ENCODE measurements around the gene SSU72. TPM values are rescaled to one million over a fixed set of nuclear protein-coding genes. Genes with fewer than 3 reads are reported as not detected.
"Not testable (repeated sequence)": the region's sequence is repeated elsewhere in the genome, so short reads cannot be mapped to it uniquely, and the experiment has no call there.

Gene SSU72
- total RNA-seq, 1 experiment from 2014 or later, result 193 TPM

DNA sequence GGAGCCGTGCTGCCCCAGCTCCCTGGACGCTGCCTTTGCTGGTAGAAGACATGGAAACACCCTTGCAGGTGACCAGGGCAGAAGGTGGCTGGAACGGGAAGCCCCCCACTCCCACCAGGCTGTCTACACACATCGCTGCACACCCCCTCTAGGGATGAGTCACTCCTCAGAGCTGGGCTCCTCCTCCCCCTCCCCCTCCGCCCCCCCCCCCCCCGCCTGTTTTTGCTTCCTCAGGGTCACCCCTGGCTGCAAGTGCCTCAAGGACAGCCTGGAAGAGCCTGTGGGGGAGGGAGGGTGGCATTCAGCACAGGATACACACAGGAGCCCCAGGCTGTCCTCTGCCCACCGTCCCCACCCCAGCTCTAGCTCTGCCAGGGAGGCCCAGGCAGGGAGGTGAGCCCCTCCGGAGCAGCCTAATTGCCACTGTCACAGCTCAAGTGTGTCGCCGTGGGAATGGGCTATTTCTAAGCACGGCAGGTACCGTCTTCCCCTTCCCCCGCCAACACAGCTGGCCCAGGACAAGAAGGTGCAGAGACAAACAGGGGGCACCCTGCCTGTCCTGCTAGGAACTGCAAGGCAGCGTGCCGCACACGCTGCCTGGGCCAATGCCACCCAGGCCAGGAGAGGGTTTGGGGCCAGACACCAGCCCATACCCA, 22.7 kb upstream of the SSU72 start:
- no TSS peak for BruUV-seq (replicated peaks)
- DNase-seq (ENCODE audit: low spot score), result peak; percentile 53
- intact Hi-C loops (cut with micrococcal nuclease; ENCODE audit: unreplicated experiment), result no loop called here
- H3K27ac ChIP-seq (ENCODE audit: low read depth, low read length, poor library complexity, severe bottlenecking), result no peak overlapping the region
- H3K4me3 ChIP-seq (ENCODE audit: low read depth, low read length, poor library complexity, severe bottlenecking), result no peak overlapping the region
- peak; percentile 42 for TF ChIP-seq CTCF (conservative IDR thresholded peaks at IDR 0.05; ENCODE audit: low read depth, low read length)
- TF ChIP-seq EZH2 (IDR thresholded peaks at IDR 0.05; ENCODE audit: borderline replicate concordance, low read depth, low read length, poor library complexity, severe bottlenecking), result no peak
- no peaks in the 10 kb centered on the region for H3K9me3 ChIP-seq (ENCODE audit: low read depth, low read length, poor library complexity, severe bottlenecking)
- ChIA-PET CTCF (interaction anchor here (0.7 kb wide), 1 partner anchor 97 kb away, joined by 8 read pairs; no protein-coding TSS in a partner anchor), POLR2A (ENCODE audit: low non-redundant PET) (interaction anchor here (0.7 kb wide), 1 partner anchor 106 kb away, joined by 4 read pairs; no protein-coding TSS in a partner anchor)
- no peaks in the 10 kb centered on the region for H3K36me3 ChIP-seq (ENCODE audit: insufficient read depth, low read length, poor library complexity, severe bottlenecking)
- no peaks in the 10 kb centered on the region for H3K27me3 ChIP-seq (replicated peaks; ENCODE audit: insufficient read depth, low read depth, low read length, poor library complexity)
- no peaks in the 10 kb centered on the region for H3K4me1 ChIP-seq (ENCODE audit: insufficient read depth, low read length, poor library complexity, severe bottlenecking)

DNA sequence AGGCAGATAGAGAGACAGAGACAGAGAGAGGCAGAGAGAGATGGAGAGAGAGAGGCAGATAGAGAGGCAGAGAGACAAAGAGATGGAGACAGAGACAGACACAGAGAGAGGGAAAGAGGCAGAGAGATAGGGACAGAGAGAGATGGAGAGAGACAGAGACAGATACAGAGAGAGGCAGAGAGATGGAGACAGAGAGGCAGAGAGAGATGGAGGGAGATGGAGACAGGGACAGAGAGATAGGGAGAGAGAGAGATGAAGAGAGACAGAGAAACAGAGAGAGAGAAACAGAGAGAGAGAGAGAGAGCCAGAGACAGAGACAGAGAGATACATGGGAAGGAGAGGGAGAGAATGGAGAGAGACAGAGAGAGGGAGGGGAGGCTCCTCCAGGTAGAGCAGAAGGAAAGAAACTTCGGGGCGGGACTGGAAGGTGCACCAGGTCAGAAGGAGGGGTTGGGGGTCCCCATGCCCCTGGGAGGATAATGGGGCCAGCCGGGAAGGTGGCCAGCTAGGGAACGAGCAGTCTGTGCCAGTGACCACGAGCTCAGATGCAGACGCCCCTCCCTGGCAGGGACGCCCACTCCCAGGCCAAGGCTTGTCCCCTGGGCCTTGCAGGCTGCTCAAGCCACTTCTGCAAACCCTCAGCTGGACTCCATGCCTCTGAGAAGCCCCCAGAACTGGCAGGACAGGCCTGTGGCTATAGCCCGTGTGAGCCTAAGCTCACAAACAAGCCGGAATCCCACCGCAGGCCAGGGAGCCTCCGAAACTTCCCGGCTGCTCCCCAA, 22.0 kb upstream of the SSU72 start:
- BruUV-seq (replicated peaks), result no TSS peak
- Histone ChIP-seq H3K4me1 (ENCODE audit: insufficient read depth, low read length, poor library complexity, severe bottlenecking) (no peaks in the 10 kb centered on the region), H3K27ac (ENCODE audit: low read depth, low read length, poor library complexity, severe bottlenecking) (no peak overlapping the region), H3K9me3 (ENCODE audit: low read depth, low read length, poor library complexity, severe bottlenecking) (no peaks in the 10 kb centered on the region), H3K4me3 (ENCODE audit: low read depth, low read length, poor library complexity, severe bottlenecking) (no peak overlapping the region), H3K27me3 (replicated peaks; ENCODE audit: insufficient read depth, low read depth, low read length, poor library complexity) (no peaks in the 10 kb centered on the region), H3K36me3 (ENCODE audit: insufficient read depth, low read length, poor library complexity, severe bottlenecking) (no peaks in the 10 kb centered on the region)
- POLR2A ChIA-PET (ENCODE audit: low non-redundant PET), result interaction anchor here (0.7 kb wide), 1 partner anchor 107 kb away, joined by 4 read pairs; no protein-coding TSS in a partner anchor
- DNase-seq (ENCODE audit: low spot score), result no peak
- intact Hi-C loops (cut with micrococcal nuclease; ENCODE audit: unreplicated experiment), result no loop called here
- CTCF ChIA-PET, result interaction anchor here (0.7 kb wide), 1 partner anchor 98 kb away, joined by 8 read pairs; no protein-coding TSS in a partner anchor
- TF ChIP-seq EZH2 (IDR thresholded peaks at IDR 0.05; ENCODE audit: borderline replicate concordance, low read depth, low read length, poor library complexity, severe bottlenecking) (no peak), CTCF (conservative IDR thresholded peaks at IDR 0.05; ENCODE audit: low read depth, low read length) (no peak)

DNA sequence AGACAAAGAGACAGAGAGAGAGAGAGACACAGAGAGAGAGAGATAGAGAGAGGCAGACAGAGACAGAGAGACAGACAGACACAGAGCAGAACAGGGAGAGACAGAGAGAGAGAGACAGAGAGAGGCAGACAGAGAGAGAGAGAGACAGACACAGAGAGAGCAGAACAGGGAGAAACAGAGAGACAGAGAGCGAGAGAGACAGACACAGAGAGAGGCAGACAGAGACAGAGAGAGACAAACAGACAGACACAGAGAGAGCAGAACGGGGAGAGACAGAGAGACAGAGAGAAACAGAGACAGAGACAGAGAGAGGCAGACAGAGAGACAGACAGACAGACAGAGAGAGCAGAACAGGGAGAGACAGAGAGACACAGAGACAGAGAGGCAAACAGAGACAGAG, 20.7 kb upstream of the SSU72 start:
- H3K27ac ChIP-seq (ENCODE audit: low read depth, low read length, poor library complexity, severe bottlenecking); BruUV-seq (replicated peaks); CTCF ChIA-PET; POLR2A ChIA-PET (ENCODE audit: low non-redundant PET); DNase-seq (ENCODE audit: low spot score); intact Hi-C loops (cut with micrococcal nuclease; ENCODE audit: unreplicated experiment); H3K27me3 ChIP-seq (replicated peaks; ENCODE audit: insufficient read depth, low read depth, low read length, poor library complexity); H3K36me3 ChIP-seq (ENCODE audit: insufficient read depth, low read length, poor library complexity, severe bottlenecking); H3K4me3 ChIP-seq (ENCODE audit: low read depth, low read length, poor library complexity, severe bottlenecking); H3K4me1 ChIP-seq (ENCODE audit: insufficient read depth, low read length, poor library complexity, severe bottlenecking); H3K9me3 ChIP-seq (ENCODE audit: low read depth, low read length, poor library complexity, severe bottlenecking): not testable (repeated sequence)
